ENCODE measurements around the gene GPR132. TPM values are rescaled to one million over a fixed set of nuclear protein-coding genes. Genes with fewer than 3 reads are reported as not detected.

Gene GPR132
- total and polyA plus RNA-seq, 2 experiments from 2014 or later: 0.14 TPM; not detected in 1

GRCh38 chr14:105064721-105065143, 498 bp downstream of the GPR132 start (continued):
- no peak for TF ChIP-seq ZNF462 (CRISPR knock-in tag; IDR thresholded peaks at IDR 0.05)
- no peak for TF ChIP-seq CTCF (conservative IDR thresholded peaks at IDR 0.05; ENCODE audit: low read depth in 2 of 2)
- no peak for TF ChIP-seq STAT1 (IDR thresholded peaks at IDR 0.05; ENCODE audit: unreplicated experiment)

- no peaks in the 10 kb centered on the region for H3K9me2 ChIP-seq (ENCODE audit: insufficient read depth)
- H3K4me3 Mint-ChIP-seq: no peak overlapping the region
- no peaks in the 10 kb centered on the region for H3K27me3 ChIP-seq (ENCODE audit: insufficient read depth)
- peaks cover 13% of the 10 kb centered on the region for H3K27me3 Mint-ChIP-seq (ENCODE audit: insufficient read depth, low read depth, poor library complexity)
- no peak overlapping the region for H3K4me3 ChIP-seq
- H2AFZ ChIP-seq: no peak overlapping the region; the same call in 1 of the 2 replicates
- H3K4me2 ChIP-seq: no peak overlapping the region
- no peaks in the 10 kb centered on the region for H3K4me1 ChIP-seq (ENCODE audit: insufficient read depth)
- no peaks in the 10 kb centered on the region for H3K9me3 Mint-ChIP-seq
- H4K20me1 ChIP-seq (replicated peaks; ENCODE audit: insufficient read depth): no peaks in the 10 kb centered on the region
- no peak overlapping the region for H3K27ac Mint-ChIP-seq
- no peaks in the 10 kb centered on the region for H3F3A ChIP-seq (replicated peaks; ENCODE audit: low read depth)
- H3K27ac ChIP-seq (ENCODE audit: low read depth): no peak overlapping the region
- peaks cover 12% of the 10 kb centered on the region; the same call in 2 of the 3 replicates for H3K4me1 Mint-ChIP-seq
- H3K36me3 Mint-ChIP-seq (ENCODE audit: low read depth): no peaks in the 10 kb centered on the region; the same call in 2 of the 3 replicates
- DNase-seq (ENCODE audit: low spot score) (no peak), ATAC-seq (no peak)
- H3K79me2 ChIP-seq (replicated peaks; ENCODE audit: insufficient read depth): no peaks in the 10 kb centered on the region
- no peaks in the 10 kb centered on the region for H3K36me3 ChIP-seq (ENCODE audit: insufficient read depth)
- TF ChIP-seq EZH2 (IDR thresholded peaks at IDR 0.05; ENCODE audit: low read depth, unreplicated experiment) (no peak), CTCF (conservative IDR thresholded peaks at IDR 0.05; ENCODE audit: low read depth in 2 of 2) (no peak), CREB1 (CRISPR knock-in tag; IDR thresholded peaks at IDR 0.05; ENCODE audit: low read depth) (no peak), REST (IDR thresholded peaks at IDR 0.05; ENCODE audit: unreplicated experiment) (no peak), ETS1 (IDR thresholded peaks at IDR 0.05) (no peak), JUNB (IDR thresholded peaks at IDR 0.05; ENCODE audit: unreplicated experiment) (no peak), POLR2AphosphoS5 (IDR thresholded peaks at IDR 0.05; ENCODE audit: low read depth) (no peak)
Observed at GRCh38 chr14:105064001-105064400, 1.2 kb downstream of the GPR132 start.
